Measurements from ENCODE around the gene HES5.
A peak's percentile ranks its signal among the peaks of the same experiment; 100 is the strongest.
"Not testable (repeated sequence)": the region's sequence is repeated elsewhere in the genome, so short reads cannot be mapped to it uniquely, and the experiment has no call there.

HES5 gene

DNA sequence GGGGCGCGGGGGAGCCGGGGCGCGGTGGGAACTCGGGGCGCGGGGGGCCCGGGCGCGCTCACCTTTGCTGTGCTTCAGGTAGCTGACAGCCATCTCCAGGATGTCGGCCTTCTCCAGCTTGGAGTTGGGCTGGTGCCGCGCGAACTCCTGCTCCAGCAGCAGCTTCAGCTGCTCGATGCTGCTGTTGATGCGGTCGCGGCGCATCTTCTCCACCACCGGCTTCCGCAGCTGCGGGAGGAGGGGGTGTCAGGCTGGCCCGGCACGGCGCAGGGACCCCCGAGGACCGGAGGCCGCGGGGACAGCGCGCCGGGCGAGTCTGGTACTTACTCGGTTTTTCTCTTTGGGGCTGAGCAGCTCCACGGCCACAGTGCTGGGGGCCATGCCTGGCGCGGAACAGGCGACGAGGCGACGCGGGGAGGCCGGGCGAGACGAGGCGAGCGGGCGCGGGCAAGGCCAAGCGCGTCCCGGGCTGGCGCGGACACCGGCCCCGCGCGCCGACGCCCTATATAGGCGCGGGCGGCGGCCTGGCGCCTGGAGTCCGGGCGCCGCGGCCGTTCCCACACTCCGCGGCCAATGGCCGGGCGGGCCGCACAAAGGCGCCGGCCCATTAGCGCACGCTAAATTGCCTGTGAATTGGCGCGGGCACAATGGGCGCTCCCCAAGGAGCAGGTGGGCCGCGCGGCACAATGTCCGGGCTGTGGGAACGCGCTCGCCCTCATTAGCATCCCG, at the start of gene HES5:
Gene HES5, minus strand, starts transcription at position 480 of the 729 bp plus-strand sequence. Its CDS starts 99 bp downstream, at position 381.
- DNase-seq: peak; percentile 32

- no peak for DNase-seq
Measured at GRCh38 chr1:2578758-2579118, 48.7 kb upstream of the HES5 start.

DNA sequence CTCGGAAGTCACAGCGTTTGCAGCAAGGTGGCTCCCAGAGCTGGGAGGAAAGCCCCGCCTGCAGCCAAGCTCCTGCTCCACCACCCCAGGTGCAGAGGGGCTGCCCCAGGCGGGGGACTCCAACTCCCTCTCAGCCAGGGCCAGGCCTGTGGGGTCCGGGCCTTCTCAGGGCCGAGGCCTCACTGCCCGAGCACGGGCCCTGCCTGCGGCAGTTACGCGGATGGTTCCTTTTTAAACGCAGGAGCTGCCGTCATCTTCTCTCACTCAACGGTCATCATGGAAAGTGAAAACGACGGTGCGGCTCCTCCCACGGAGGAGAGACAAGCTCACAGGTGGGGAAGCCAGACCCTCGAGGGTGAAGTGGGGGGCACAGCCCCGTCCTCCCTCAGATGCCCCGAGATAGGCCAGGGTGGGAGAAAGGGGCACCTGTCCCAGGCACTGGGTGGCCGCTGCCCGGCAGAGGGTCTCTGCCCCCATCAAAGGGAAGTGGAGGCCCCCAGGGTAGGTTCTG, 47.6 kb upstream of the HES5 start:
- not testable (repeated sequence) for DNase-seq

GRCh38 chr1:2575801-2576663, 46.0 kb upstream of the HES5 start:
- DNase-seq: no peak

GRCh38 chr1:2574350-2574749, 44.3 kb upstream of the HES5 start:
- no peak for DNase-seq

DNA sequence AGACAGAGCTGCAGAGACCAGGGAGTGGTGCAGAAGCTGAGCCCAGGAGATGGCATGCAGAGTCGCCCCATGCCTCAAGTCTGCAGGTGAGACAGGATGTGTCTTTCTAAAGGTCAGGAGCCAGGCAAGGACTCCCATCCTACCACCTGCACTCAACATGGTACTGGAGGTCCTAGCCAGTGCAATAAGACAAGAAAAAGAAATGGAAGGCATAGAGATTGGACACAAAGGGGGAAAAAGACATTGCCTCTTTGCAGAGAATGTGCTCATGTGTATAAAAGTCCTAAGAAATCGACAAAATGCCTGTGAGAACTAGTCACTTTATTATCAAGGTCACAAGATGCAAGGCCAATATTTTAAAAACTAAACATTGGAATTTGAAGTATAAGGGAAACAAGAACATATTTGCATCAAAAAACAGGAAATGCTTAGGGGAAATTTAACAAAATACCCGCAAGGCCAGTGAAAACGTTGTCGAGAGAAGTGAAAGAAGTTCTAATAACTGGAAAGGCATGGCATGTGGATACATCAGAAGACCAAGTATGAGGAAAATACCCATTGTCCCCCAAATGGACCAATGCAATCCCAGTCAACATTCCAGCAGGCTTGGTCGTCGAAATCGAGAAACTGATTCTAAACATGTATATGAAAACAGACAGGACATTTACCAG, 43.3 kb upstream of the HES5 start:
- no peak for DNase-seq

- DNase-seq: no peak
Measured at GRCh38 chr1:2571348-2571747, 41.3 kb upstream of the HES5 start.

- DNase-seq: no peak
Measured at GRCh38 chr1:2570332-2570731, 40.3 kb upstream of the HES5 start.

- not testable (repeated sequence) for DNase-seq
Measured at GRCh38 chr1:2569703-2570102, 39.6 kb upstream of the HES5 start.

DNA sequence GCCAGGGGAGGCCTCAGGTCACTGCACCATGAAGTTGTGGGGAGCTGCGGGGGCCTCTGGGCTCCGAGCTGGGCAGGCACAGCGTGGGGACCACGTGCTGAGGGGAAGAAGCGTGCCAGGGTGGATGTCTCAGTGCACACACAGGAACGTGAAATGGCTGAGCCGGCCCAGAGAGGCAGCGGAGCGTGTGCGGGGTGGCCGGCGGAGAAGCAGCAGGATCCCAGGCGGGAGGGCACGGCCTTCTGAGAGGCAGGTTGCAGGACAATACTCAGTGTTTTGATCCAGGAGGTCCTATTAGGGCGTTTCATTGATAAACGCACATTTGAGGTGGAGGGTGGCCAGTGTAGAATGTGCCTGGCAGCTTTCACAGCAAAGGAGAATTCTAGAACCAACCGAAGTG, 39.0 kb upstream of the HES5 start:
- no peak for DNase-seq

DNA sequence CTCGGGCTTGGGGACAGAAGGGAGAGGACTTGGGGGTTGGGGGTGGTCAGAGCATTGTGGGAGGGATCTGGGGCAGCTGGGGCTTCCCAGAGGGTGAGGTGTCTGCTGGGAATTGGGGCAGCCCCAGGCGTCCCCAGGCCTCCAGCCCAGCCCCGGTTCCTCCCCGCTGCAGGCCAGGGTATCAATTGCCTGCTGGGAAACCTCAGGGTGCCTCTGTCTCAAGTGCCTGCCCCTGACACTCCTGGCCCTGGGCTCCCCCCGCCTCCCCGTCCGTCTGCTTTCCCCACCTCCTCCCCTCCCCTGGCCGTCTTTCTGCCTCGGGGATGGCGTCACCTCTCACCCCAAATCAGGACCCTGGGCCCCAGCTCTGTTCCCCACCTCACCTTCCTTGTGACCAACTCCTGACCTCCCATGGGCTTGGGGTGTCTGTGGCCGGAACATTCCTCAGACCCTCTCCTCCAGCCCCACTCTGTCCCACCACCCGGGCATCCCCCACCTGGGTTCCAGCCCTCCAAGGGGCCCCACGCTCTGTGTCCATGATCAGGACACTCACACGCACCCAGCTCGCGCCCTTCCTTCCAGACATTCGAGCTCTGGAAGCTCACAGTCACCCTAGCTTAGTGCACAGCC, 38.2 kb upstream of the HES5 start:
- not testable (repeated sequence) for DNase-seq

GRCh38 chr1:2567083-2567679, 37.1 kb upstream of the HES5 start:
- no peak for DNase-seq

DNA sequence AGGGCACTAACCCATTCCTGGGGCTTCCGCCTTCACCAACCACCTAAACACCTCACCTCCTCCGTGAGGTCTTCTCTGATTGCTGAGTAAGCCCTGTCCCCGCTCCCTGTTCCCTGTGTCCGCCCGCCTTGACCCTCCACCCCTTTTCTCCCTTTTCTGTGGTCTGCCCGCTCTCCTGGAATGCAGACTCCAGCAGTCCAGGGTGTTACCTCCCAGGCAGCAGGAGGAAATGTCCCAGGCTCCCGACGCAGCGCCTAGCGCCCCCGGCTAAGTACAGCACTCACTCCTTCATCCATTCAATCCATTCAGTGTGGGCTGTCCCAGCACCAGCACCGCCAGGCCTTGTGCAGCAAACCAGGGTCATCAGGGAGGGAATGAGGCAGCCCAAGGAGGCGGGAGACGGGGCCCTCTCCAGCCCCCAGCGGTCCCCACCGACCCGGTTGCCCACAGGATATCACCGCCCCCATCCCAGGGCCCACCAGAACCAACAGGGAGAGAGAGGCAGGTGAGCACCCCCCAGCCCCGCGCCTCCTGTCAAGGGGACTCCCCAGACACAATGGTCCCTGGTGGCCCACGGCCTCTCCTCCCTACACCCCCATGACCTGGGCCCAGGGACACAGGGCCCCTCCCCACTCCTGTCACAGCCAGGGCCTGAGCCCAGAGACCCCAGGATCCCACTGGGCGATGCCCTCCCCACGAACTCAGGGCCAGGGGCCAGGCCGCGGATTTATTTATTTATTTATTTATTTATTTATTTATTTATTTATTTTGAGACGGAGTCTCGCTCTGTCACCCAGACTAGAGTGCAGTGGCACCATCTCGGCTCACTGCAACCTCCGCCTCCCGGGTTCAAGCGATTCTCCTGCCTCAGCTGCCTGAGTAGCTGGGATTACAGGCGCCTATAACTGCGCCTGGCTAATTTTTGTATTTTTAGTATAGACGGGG, 36.3 kb upstream of the HES5 start:
- no peak for DNase-seq

DNA sequence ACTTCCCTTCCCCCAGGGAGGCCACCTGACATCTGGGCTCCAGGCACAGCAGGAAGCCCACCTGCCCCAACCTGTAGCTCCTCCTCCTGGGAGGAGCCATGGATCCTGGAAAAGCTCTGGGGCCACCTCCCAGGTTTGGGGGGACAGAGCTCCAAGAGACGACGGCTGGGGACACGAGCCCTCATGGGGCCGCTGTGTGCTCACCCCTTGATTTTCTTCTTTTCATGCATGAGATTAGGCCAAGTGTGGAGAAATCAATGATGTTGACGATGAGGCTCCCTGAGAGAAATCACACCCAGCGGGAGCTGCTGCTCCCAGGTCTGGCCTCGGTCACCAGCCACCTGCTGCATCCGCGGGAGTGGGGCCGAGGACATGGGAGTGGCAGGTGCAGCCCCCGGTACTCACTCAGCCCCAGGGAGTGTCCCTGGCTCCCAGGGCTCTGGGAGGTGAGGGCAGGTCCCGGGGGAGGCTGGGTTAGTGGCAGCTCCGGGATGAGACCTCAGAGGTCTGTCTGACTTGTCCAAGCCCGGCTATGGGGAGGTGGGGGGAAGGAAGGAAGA, 34.8 kb upstream of the HES5 start:
- no peak for DNase-seq

DNA sequence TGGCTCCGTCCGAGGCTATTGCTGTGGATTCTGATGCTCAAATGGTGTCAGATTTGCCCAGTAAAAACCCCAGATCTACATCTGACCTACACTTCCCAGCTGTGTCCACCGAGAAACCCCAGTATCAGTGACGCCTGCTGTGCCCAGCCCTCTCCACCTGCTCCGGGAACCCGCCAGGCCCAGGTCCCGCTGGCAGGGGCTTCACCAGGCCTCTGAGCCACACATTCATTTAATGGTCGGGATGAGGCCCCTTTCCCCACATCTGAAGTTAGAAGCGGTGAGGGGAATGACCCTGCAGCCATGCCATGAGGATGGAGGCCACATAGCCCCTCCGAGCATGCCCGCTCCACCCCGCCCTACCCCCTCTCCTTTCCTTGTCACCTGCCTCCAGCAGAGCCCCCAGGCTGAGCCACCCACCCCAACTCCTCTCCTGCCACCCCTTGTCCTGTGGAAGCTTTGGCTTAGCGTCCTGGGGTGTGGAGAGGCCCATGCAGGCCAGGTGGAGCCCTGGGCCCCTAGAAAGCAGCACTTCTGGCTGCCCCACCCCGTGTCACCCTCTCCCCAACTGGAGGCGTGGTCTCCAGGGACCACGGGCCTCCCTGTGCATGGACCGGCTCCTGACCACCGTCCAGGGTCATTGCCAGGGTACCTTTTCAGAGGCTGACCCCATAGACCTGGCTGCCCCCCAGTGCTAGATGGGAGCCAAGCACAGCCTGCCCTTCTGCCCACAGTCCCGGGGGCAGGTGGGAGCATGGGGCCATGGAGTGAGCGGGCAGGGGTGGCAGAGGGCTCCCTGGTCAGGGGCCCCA, 34.1 kb upstream of the HES5 start:
- DNase-seq: no peak

GRCh38 chr1:2563205-2563604, 33.1 kb upstream of the HES5 start:
- DNase-seq: no peak

DNA sequence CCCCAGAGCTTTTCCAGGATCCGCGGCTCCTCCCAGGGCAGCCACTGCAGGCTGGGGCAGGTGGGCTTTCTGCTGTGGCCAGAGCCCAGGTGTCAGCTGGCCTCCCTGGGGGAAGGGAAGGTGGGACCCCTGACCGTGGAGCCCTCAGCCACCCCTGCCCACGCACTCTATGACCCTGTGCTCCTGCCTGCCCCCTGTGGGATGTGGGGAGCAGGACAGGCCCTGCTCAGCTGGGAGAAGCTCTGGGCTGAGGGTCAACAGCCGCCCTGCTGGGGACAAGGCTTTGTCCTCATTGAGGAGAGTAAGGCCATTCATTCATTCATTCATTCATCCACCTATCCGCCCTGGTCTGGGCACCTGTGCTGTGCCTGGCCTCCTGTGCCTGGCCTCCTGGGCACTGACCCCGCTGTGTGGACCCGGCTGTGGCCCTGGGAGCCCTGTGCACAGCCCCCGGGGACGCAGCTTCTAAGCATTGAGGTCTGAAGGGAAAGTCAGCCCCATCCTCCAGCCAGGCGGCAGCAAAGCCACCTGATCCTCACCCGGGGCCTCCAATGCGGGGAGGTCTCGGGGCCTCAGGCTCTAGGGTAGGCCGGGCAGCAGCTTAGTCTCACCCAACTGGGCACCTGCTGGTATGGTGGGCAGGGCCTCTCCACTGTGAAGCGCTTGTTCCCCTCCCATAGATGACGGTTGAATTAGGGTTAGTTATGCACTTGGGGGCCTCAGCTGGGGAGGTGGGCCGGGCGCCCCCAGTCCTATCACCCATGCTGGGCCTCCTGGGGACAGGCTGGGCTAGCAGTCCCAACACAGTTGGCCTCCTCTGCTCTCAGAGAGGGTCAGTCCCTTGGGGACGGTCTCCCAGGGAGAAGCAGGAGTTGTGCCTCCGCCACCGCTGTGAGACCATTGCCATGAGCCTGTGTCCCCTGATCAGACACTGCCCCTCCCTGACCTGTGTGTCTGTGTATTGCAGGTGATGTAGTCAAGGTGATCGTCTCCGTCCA, 32.1 kb upstream of the HES5 start:
- DNase-seq: peak; percentile 42

- no peak for DNase-seq
Measured at GRCh38 chr1:2561446-2561845, 31.4 kb upstream of the HES5 start.
